LNCaP clone FGC (cell line): Measurements from ENCODE around the gene SNAPC5.
"Not testable (repeated sequence)": the region's sequence is repeated elsewhere in the genome, so short reads cannot be mapped to it uniquely, and the experiment has no call there.

Source experiments
- DNase-seq: peaks from one replicate; pipeline ENCODE4 v3.0.0-alpha.2; 2011; ENCODE audit warnings: low read depth
- H3K4me3 ChIP-seq: 2 replicates; pipeline ENCODE4 v1.5.1; 2011; ENCODE audit warnings: mild to moderate bottlenecking, low read depth, low read length, control low read depth
- TF ChIP-seq, protein P1 (sequence below): IDR thresholded peaks from 2 replicates; pipeline ENCODE4 v1.5.1; 2012; ENCODE audit warnings: mild to moderate bottlenecking; ENCODE audit not compliant: control insufficient read depth, insufficient read depth; ENCODE audit errors: extremely low read depth

The SNAPC5 gene

GRCh38 chr15:66472176-66472999 is 25.2 kb downstream of the SNAPC5 start:
- TF ChIP-seq, protein P1, sequence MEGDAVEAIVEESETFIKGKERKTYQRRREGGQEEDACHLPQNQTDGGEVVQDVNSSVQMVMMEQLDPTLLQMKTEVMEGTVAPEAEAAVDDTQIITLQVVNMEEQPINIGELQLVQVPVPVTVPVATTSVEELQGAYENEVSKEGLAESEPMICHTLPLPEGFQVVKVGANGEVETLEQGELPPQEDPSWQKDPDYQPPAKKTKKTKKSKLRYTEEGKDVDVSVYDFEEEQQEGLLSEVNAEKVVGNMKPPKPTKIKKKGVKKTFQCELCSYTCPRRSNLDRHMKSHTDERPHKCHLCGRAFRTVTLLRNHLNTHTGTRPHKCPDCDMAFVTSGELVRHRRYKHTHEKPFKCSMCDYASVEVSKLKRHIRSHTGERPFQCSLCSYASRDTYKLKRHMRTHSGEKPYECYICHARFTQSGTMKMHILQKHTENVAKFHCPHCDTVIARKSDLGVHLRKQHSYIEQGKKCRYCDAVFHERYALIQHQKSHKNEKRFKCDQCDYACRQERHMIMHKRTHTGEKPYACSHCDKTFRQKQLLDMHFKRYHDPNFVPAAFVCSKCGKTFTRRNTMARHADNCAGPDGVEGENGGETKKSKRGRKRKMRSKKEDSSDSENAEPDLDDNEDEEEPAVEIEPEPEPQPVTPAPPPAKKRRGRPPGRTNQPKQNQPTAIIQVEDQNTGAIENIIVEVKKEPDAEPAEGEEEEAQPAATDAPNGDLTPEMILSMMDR: no peak
- H3K4me3 ChIP-seq: no peak overlapping the region
- no peak for DNase-seq

- H3K4me3 ChIP-seq, DNase-seq: not testable (repeated sequence)
Measured at GRCh38 chr15:66470825-66471224, 26.7 kb downstream of the SNAPC5 start.

GRCh38 chr15:66467162-66468040 is 30.2 kb downstream of the SNAPC5 start:
- H3K4me3 ChIP-seq, DNase-seq: not testable (repeated sequence)

GRCh38 chr15:66465294-66465693 is 32.3 kb downstream of the SNAPC5 start:
- not testable (repeated sequence) for DNase-seq

GRCh38 chr15:66462627-66463026 is 34.9 kb downstream of the SNAPC5 start:
- DNase-seq: no peak
- no peak overlapping the region for H3K4me3 ChIP-seq
- TF ChIP-seq, protein P1: no peak

More at GRCh38 chr15:66465294-66465693, 32.3 kb downstream of the SNAPC5 start:
- not testable (repeated sequence) for H3K4me3 ChIP-seq

DNA sequence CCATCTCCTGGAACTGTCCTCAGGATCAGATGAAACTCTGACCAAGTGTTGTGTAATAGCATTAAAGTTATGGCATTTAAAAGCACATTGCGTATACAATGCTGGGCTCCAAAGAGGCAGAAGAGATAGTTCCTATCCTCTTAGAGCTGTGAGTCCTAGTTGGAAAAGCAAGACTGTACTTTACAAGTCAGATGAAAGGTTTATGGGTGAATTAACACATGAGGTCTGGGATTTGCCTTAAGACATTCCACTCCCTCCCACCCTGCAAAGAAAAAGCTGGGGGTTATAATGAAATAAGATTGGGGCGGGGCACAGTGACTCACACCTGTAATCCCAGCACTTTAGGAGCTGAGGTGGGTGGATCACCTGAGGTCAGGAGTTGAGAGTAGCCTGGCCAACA is 35.6 kb downstream of the SNAPC5 start:
- TF ChIP-seq, protein P1: no peak
- H3K4me3 ChIP-seq: no peak overlapping the region
- no peak for DNase-seq

GRCh38 chr15:66461294-66461693 is 36.3 kb downstream of the SNAPC5 start:
- not testable (repeated sequence) for DNase-seq, H3K4me3 ChIP-seq

GRCh38 chr15:66459818-66460615 is 37.5 kb downstream of the SNAPC5 start:
- H3K4me3 ChIP-seq: no peak overlapping the region
- TF ChIP-seq, protein P1: no peak
- DNase-seq: no peak
